Progenitor cell of endocrine pancreas (in vitro differentiated cells): ENCODE results near the gene ALDH9A1. TPM values are rescaled to one million over a fixed set of nuclear protein-coding genes. Genes with fewer than 3 reads are reported as not detected.

ENCODE experiments used
- DNase-seq: peaks from one replicate; pipeline ENCODE4 v3.0.0; 2021; ENCODE audit warnings: low spot score; ENCODE audit not compliant: unreplicated experiment
- H3K27ac Mint-ChIP-seq: 2 replicates; pipeline ENCODE4 v1.8.0; 2021; ENCODE audit warnings: mild to moderate bottlenecking, moderate library complexity, mixed read lengths
- H3K27me3 Mint-ChIP-seq: 2 replicates; pipeline ENCODE4 v1.8.0; 2021; ENCODE audit warnings: mixed read lengths
- H3K36me3 Mint-ChIP-seq: 2 replicates; pipeline ENCODE4 v1.8.0; 2022; ENCODE audit warnings: mixed read lengths; ENCODE audit not compliant: insufficient read depth
- H3K4me1 Mint-ChIP-seq: 2 replicates; pipeline ENCODE4 v1.8.0; 2021; ENCODE audit warnings: low read depth, mixed read lengths
- H3K4me3 Mint-ChIP-seq: 2 replicates; pipeline ENCODE4 v1.8.0; 2021; ENCODE audit warnings: low read depth, mild to moderate bottlenecking, moderate library complexity, mixed read lengths
- H3K9me3 Mint-ChIP-seq: 2 replicates; pipeline ENCODE4 v1.8.0; 2021; ENCODE audit warnings: low read depth, mixed read lengths
- CTCF ChIP-seq: fragments of 200-600 bp; sonication (generic); IDR thresholded peaks from one replicate; pipeline ENCODE4 v1.5.0; 2021; ENCODE audit warnings: antibody characterized with exemption, mild to moderate bottlenecking; ENCODE audit not compliant: unreplicated experiment
- total RNA-seq: library from RNA; stranded (reverse); gene quantifications from 2 replicates; pipeline ENCODE4 v1.2.1, GENCODE V29; 2021

The ALDH9A1 gene
- total RNA-seq, 1 donor from 2014 or later, result 37.3 TPM

- Mint-ChIP-seq H3K36me3 (peaks cover 47% of the 10 kb centered on the region), H3K27ac (no peak overlapping the region), H3K9me3 (peaks cover 6% of the 10 kb centered on the region), H3K4me3 (no peak overlapping the region), H3K27me3 (no peaks in the 10 kb centered on the region), H3K4me1 (no peaks in the 10 kb centered on the region)
- no peak for DNase-seq
- no peak for TF ChIP-seq CTCF
Observed at GRCh38 chr1:165678509-165678908, 19.9 kb downstream of the ALDH9A1 start.

GRCh38 chr1:165675794-165676193, 22.6 kb downstream of the ALDH9A1 start:
- peaks cover 6% of the 10 kb centered on the region for H3K9me3 Mint-ChIP-seq

GRCh38 chr1:165674599-165674998, 23.8 kb downstream of the ALDH9A1 start:
- Mint-ChIP-seq H3K9me3 (peaks cover 6% of the 10 kb centered on the region), H3K4me3 (no peak overlapping the region), H3K36me3 (peaks cover 45% of the 10 kb centered on the region), H3K4me1 (no peaks in the 10 kb centered on the region), H3K27me3 (no peaks in the 10 kb centered on the region), H3K27ac (no peak overlapping the region)
- no peak for TF ChIP-seq CTCF
- no peak for DNase-seq

More at GRCh38 chr1:165675794-165676193, 22.6 kb downstream of the ALDH9A1 start:
- Mint-ChIP-seq H3K27me3 (no peaks in the 10 kb centered on the region), H3K27ac (no peak overlapping the region), H3K4me1 (no peaks in the 10 kb centered on the region), H3K4me3 (no peak overlapping the region), H3K36me3 (peaks cover 49% of the 10 kb centered on the region)
- no peak for DNase-seq
- no peak for TF ChIP-seq CTCF

- H3K27ac Mint-ChIP-seq, result no peak overlapping the region
- DNase-seq, result no peak
- H3K4me3 Mint-ChIP-seq, result no peak overlapping the region
- no peak for TF ChIP-seq CTCF
- no peaks in the 10 kb centered on the region for H3K4me1 Mint-ChIP-seq
- peaks cover 6% of the 10 kb centered on the region for H3K9me3 Mint-ChIP-seq
- peaks cover 33% of the 10 kb centered on the region for H3K36me3 Mint-ChIP-seq
- H3K27me3 Mint-ChIP-seq, result no peaks in the 10 kb centered on the region
Observed at GRCh38 chr1:165671526-165671925, 26.8 kb downstream of the ALDH9A1 start.

GRCh38 chr1:165668184-165668583, 30.2 kb downstream of the ALDH9A1 start:
- H3K27ac Mint-ChIP-seq, result no peak overlapping the region
- no peak for TF ChIP-seq CTCF
- no peak overlapping the region for H3K4me3 Mint-ChIP-seq
- no peaks in the 10 kb centered on the region for H3K9me3 Mint-ChIP-seq
- peaks cover 21% of the 10 kb centered on the region for H3K36me3 Mint-ChIP-seq
- DNase-seq, result no peak
- H3K27me3 Mint-ChIP-seq, result no peaks in the 10 kb centered on the region
- no peaks in the 10 kb centered on the region for H3K4me1 Mint-ChIP-seq
